Ishikawa (cell line): ENCODE measurements around the gene PRKN.

Experiments
- CEBPB ChIP-seq: IDR thresholded peaks from 2 replicates; pipeline ENCODE4 v1.6.1; 2012
- CREB1 ChIP-seq: IDR thresholded peaks from 2 replicates; pipeline ENCODE4 v1.6.1; 2012; ENCODE audit warnings: low read depth
- EGR1 ChIP-seq: IDR thresholded peaks from 2 replicates; pipeline ENCODE4 v1.6.1; 2012
- EP300 ChIP-seq: IDR thresholded peaks from 2 replicates; pipeline ENCODE4 v1.6.1; 2012; ENCODE audit warnings: borderline replicate concordance
- FOXM1 ChIP-seq: IDR thresholded peaks from 2 replicates; pipeline ENCODE4 v1.6.1; 2012; ENCODE audit warnings: low read depth, borderline replicate concordance
- NFIC ChIP-seq: IDR thresholded peaks from 2 replicates; pipeline ENCODE4 v1.6.1; 2012
- RAD21 ChIP-seq: IDR thresholded peaks from 2 replicates; pipeline ENCODE4 v1.6.1; 2012; ENCODE audit warnings: low read depth
- TAF1 ChIP-seq: IDR thresholded peaks from 2 replicates; pipeline ENCODE4 v1.6.1; 2012; ENCODE audit warnings: low read depth, mild to moderate bottlenecking
- TCF12 ChIP-seq: IDR thresholded peaks from 2 replicates; pipeline ENCODE4 v1.6.1; 2012; ENCODE audit warnings: low read depth
- TEAD4 ChIP-seq: IDR thresholded peaks from 2 replicates; pipeline ENCODE4 v1.6.1; 2012
- YY1 ChIP-seq: IDR thresholded peaks from 2 replicates; pipeline ENCODE4 v1.6.1; 2012; ENCODE audit warnings: low read depth
- ZBTB7A ChIP-seq: IDR thresholded peaks from 2 replicates; pipeline ENCODE4 v1.6.1; 2012; ENCODE audit warnings: low read depth
- TF ChIP-seq, protein P1 (sequence below): IDR thresholded peaks from 2 replicates; pipeline ENCODE4 v1.6.1; 2012
- TF ChIP-seq, protein P2 (sequence below): IDR thresholded peaks from 2 replicates; pipeline ENCODE4 v1.6.1; 2012; ENCODE audit warnings: low read depth, mild to moderate bottlenecking
- TF ChIP-seq, protein P3 (sequence below): IDR thresholded peaks from 2 replicates; pipeline ENCODE4 v1.6.1; 2012

PRKN gene

DNA sequence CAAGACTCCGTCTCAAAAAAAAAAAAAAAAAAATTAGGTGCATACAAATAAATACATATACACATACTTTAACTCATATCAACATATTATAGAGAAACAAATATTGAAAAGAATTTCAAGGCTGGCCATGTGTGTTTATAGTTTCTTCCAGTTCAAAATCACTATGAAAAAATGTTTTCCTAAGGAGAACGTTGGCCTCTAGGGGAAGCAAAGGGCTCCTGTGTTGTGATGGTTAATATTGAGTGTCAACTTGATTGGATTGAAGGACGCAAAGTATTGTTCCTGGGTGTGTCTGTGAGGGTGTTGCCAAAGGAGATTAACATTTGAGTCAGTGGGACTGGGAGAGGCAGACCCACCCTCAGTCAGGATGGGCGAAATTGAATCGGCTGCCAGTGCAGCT is 1271.7 kb downstream of the PRKN start:
- no peak for TF ChIP-seq TAF1
- TF ChIP-seq EP300 = no peak
- no peak for TF ChIP-seq ZBTB7A
- TF ChIP-seq NFIC = no peak
- no peak for TF ChIP-seq CREB1

DNA sequence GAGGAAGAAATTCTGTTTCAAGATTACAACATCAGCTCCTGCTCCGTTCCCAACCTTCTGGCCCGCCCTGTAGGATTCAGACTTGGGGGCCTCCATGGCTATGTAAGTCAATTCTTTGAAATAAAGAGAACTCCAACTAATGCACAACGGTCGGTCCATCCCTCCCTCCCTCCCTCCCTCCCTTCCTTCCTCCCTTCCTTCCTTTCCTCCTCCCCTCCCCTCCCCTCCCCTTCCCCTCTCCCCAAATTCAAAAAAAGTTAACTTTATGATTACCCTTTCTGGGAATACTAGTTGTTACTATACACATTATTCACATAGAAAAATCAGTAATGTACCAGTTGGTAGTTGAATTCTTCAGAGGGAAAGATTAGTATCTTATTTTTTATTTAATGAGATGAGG is 1274.0 kb downstream of the PRKN start:
- TF ChIP-seq ZBTB7A (no peak), YY1 (no peak), RAD21 (no peak), TAF1 (no peak), TEAD4 (no peak)
- TF ChIP-seq, protein P1, sequence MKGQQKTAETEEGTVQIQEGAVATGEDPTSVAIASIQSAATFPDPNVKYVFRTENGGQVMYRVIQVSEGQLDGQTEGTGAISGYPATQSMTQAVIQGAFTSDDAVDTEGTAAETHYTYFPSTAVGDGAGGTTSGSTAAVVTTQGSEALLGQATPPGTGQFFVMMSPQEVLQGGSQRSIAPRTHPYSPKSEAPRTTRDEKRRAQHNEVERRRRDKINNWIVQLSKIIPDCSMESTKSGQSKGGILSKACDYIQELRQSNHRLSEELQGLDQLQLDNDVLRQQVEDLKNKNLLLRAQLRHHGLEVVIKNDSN = no peak

DNA sequence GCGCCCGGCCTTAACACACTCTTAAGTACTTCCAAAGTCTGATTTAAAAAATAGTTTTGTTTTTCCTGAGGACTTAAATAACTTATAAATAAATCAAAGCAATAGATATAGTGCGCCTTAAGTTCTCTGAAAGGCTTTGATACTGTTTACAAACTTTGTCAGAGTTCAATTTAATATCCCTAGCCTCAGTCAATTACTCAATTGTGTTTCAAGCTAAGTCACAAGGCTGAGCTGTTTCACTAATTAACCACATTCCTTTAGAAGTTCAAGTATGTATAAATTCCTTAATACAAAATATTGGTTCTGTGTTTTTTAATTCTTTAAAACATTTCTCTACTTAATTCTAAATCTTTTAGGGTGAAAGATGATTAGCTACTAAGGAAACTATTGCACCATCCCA is 1275.3 kb downstream of the PRKN start:
- TF ChIP-seq, protein P2, sequence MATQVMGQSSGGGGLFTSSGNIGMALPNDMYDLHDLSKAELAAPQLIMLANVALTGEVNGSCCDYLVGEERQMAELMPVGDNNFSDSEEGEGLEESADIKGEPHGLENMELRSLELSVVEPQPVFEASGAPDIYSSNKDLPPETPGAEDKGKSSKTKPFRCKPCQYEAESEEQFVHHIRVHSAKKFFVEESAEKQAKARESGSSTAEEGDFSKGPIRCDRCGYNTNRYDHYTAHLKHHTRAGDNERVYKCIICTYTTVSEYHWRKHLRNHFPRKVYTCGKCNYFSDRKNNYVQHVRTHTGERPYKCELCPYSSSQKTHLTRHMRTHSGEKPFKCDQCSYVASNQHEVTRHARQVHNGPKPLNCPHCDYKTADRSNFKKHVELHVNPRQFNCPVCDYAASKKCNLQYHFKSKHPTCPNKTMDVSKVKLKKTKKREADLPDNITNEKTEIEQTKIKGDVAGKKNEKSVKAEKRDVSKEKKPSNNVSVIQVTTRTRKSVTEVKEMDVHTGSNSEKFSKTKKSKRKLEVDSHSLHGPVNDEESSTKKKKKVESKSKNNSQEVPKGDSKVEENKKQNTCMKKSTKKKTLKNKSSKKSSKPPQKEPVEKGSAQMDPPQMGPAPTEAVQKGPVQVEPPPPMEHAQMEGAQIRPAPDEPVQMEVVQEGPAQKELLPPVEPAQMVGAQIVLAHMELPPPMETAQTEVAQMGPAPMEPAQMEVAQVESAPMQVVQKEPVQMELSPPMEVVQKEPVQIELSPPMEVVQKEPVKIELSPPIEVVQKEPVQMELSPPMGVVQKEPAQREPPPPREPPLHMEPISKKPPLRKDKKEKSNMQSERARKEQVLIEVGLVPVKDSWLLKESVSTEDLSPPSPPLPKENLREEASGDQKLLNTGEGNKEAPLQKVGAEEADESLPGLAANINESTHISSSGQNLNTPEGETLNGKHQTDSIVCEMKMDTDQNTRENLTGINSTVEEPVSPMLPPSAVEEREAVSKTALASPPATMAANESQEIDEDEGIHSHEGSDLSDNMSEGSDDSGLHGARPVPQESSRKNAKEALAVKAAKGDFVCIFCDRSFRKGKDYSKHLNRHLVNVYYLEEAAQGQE = no peak
- TF ChIP-seq TAF1 (no peak), FOXM1 (no peak), YY1 (no peak), EGR1 (no peak), ZBTB7A (no peak), CREB1 (no peak), RAD21 (no peak), TEAD4 (no peak)
- TF ChIP-seq, protein P3, sequence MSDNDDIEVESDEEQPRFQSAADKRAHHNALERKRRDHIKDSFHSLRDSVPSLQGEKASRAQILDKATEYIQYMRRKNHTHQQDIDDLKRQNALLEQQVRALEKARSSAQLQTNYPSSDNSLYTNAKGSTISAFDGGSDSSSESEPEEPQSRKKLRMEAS = no peak

DNA sequence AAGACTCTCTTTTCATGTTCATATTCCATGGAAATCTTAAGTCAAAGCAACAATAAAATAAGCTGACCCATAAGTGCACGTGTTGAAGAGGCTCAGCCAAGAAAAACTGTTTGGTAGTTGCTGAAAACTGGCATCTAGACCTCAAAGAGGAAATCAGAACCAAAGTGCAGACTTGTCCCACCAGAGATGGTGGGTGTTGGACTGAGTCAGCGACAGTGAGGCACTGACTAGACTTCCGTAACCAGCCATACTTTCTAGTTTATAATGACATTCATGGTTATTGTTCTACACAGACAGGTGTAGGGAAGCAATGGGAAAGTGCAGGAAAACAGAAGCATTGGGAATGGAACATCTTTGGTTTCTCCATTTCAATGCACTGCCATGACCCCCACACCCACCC is 1278.0 kb downstream of the PRKN start:
- TF ChIP-seq TCF12 (no peak), CEBPB (no peak), RAD21 (no peak), EP300 (no peak), TEAD4 (no peak), EGR1 (no peak), YY1 (no peak)
- TF ChIP-seq, protein P3 = no peak

DNA sequence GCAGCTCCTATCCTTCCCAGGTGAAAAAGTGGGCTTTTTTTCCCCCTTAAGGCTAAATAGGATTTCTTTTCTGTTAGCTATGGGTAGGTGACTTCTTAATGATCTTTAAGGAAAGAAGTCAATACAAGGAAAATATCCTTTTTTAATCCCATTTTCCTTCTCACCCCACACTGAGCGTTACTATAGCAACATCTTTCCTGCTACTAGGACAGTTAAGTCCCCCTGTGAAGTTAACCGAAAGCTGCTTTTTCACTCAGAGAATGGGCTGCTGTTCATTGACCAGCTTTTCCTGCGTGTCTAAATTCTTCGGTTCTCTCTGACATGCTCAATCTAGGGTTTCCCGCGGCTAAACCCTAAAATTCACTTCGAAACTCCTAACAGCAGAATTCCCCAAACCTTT is 1280.6 kb downstream of the PRKN start:
- TF ChIP-seq NFIC = no peak
- TF ChIP-seq RAD21 = no peak
- TF ChIP-seq TCF12 = no peak
- TF ChIP-seq, protein P2 = no peak
- TF ChIP-seq, protein P3 = no peak

DNA sequence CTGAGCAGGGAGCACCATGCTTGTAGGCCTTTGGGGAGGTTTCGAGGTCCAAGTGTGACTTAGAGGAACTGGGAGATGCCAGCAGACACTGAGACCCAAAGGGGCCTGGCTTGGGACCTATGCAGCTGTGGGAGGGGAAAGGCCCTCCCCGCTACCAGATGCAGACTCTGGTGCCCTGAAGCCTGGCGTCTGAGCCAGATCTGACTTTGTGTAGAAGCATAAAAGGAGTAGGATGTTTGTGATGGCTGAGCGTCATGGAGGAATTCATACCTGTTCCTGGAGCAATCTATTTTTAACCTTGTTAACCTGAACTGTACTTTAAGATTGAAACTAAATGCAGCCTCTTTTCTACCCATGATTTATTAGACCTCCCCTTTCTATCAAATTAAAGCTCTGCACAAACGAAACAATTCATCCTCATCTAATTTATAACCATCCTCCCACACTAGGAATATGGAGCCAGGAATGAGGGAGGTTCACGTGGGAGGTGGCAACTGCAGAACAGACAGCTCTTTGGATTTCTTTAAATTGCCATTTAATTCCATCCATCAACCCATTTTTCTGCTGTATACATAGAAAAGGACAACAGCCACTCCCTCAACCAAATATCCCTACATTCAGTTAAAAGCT is 1281.2 kb downstream of the PRKN start:
- TF ChIP-seq, protein P2 = no peak
